Measurements from ENCODE around the gene OSBPL6. TPM values are rescaled to one million over a fixed set of nuclear protein-coding genes. Genes with fewer than 3 reads are reported as not detected.

OSBPL6 gene
- total RNA-seq, 6 donors from 2014 or later: 2.0 to 35.4 (median 5.1) TPM

GRCh38 chr2:178238154-178238521 lies 43.8 kb downstream of the OSBPL6 start:
- Histone ChIP-seq H3K4me1 (peaks cover 3 to 10% (median 9%) of the 10 kb centered on the region in 4 donors), H3K36me3 (no peaks in the 10 kb centered on the region), H3K27ac (no peak overlapping the region), H3K4me3 (no peak overlapping the region), H3K27me3 (no peaks in the 10 kb centered on the region), H3K9me3 (no peaks in the 10 kb centered on the region)
- DNase-seq (no peak), ATAC-seq (ENCODE audit: low FRiP score in 2 of 2) (no peak)
- TF ChIP-seq POLR2A (IDR thresholded peaks at IDR 0.05) (no peak), CTCF (IDR thresholded peaks at IDR 0.05) (no peak), POLR2AphosphoS5 (IDR thresholded peaks at IDR 0.05) (no peak), EP300 (IDR thresholded peaks at IDR 0.05) (no peak)
- 80 to 96% methylated on average over 4 of the region's 4 CpGs for WGBS, 2 donors

- 80 to 88% methylated on average over 2 of the region's 2 CpGs for WGBS, 2 donors
- no peak overlapping the region for H3K4me3 ChIP-seq
- ATAC-seq (ENCODE audit: low FRiP score in 2 of 2) (no peak), DNase-seq (no peak)
- no peaks in the 10 kb centered on the region for H3K9me3 ChIP-seq
- no peaks in the 10 kb centered on the region for H3K27me3 ChIP-seq
- no peak for TF ChIP-seq POLR2AphosphoS5 (IDR thresholded peaks at IDR 0.05)
- no peaks in the 10 kb centered on the region for H3K36me3 ChIP-seq
- H3K27ac ChIP-seq: no peak overlapping the region
- H3K4me1 ChIP-seq: peaks cover 3 to 10% (median 9%) of the 10 kb centered on the region in 4 donors
Measured at GRCh38 chr2:178238750-178239149, 44.4 kb downstream of the OSBPL6 start.

- H3K36me3 ChIP-seq: no peaks in the 10 kb centered on the region
- ATAC-seq (ENCODE audit: low FRiP score in 2 of 2): peak in 1 of 2 donors; percentile 90
- no peak overlapping the region for H3K4me3 ChIP-seq
- DNase-seq: peak in 1 of 2 donors; percentile 48
- 40 to 41% methylated on average over 5 of the region's 5 CpGs for WGBS, 2 donors
- no peak overlapping the region for H3K27ac ChIP-seq
- no peaks in the 10 kb centered on the region for H3K27me3 ChIP-seq
- H3K9me3 ChIP-seq: no peaks in the 10 kb centered on the region
- peaks cover 3 to 10% (median 9%) of the 10 kb centered on the region in 4 donors for H3K4me1 ChIP-seq
- TF ChIP-seq EP300 (IDR thresholded peaks at IDR 0.05) (no peak), CTCF (IDR thresholded peaks at IDR 0.05) (no peak), POLR2A (IDR thresholded peaks at IDR 0.05) (no peak), POLR2AphosphoS5 (IDR thresholded peaks at IDR 0.05) (no peak)
Measured at GRCh38 chr2:178241844-178242551, 47.7 kb downstream of the OSBPL6 start.

GRCh38 chr2:178242552-178242883 lies 48.2 kb downstream of the OSBPL6 start:
- H3K4me3 ChIP-seq: no peak overlapping the region
- WGBS, 2 donors: 68 to 77% methylated on average over 2 of the region's 2 CpGs
- no peak for ATAC-seq (ENCODE audit: low FRiP score in 2 of 2)

GRCh38 chr2:178243961-178244360 lies 49.6 kb downstream of the OSBPL6 start:
- Histone ChIP-seq H3K4me3 (no peak overlapping the region), H3K4me1 (peaks cover 3 to 10% (median 9%) of the 10 kb centered on the region in 4 donors), H3K36me3 (no peaks in the 10 kb centered on the region), H3K9me3 (no peaks in the 10 kb centered on the region), H3K27me3 (no peaks in the 10 kb centered on the region), H3K27ac (no peak overlapping the region)
- no peak for DNase-seq
- TF ChIP-seq CTCF (IDR thresholded peaks at IDR 0.05): no peak
- TF ChIP-seq POLR2A (IDR thresholded peaks at IDR 0.05): no peak
- no peak for TF ChIP-seq EP300 (IDR thresholded peaks at IDR 0.05)
- TF ChIP-seq POLR2AphosphoS5 (IDR thresholded peaks at IDR 0.05): no peak
- ATAC-seq (ENCODE audit: low FRiP score in 2 of 2): no peak
- 93 to 95% methylated on average over 1 of the region's 1 CpG for WGBS, 2 donors

More at GRCh38 chr2:178242552-178242883, 48.2 kb downstream of the OSBPL6 start:
- TF ChIP-seq POLR2A (IDR thresholded peaks at IDR 0.05) (no peak), POLR2AphosphoS5 (IDR thresholded peaks at IDR 0.05) (no peak), CTCF (IDR thresholded peaks at IDR 0.05) (no peak), EP300 (IDR thresholded peaks at IDR 0.05) (no peak)
- Histone ChIP-seq H3K36me3 (no peaks in the 10 kb centered on the region), H3K27ac (no peak overlapping the region), H3K27me3 (no peaks in the 10 kb centered on the region), H3K4me1 (peaks cover 3 to 10% (median 9%) of the 10 kb centered on the region in 4 donors), H3K9me3 (no peaks in the 10 kb centered on the region)
- no peak for DNase-seq
